Liver (tissue), 3 donors: ENCODE data around the gene SIPA1L3.

ENCODE experiments used
- FOXA2 ChIP-seq: IDR thresholded peaks from 2 replicates; pipeline ENCODE4 v1.6.1; 2016; ENCODE audit warnings: antibody characterized with exemption
- GABPA ChIP-seq, 2 donors: IDR thresholded peaks in 1 of 2; conservative IDR thresholded peaks in 1 of 2; 2 replicates each; pipeline ENCODE4 v1.6.1; 2016; ENCODE audit warnings: antibody characterized with exemption in 2 of 2, mild to moderate bottlenecking in 1 of 2, moderate library complexity in 1 of 2
- JUND ChIP-seq, 2 donors: IDR thresholded peaks; 2 replicates each; pipeline ENCODE4 v1.6.1; 2016; ENCODE audit warnings: antibody characterized with exemption in 2 of 2
- NR2F2 ChIP-seq: IDR thresholded peaks from 2 replicates; pipeline ENCODE4 v1.6.1; 2016; ENCODE audit warnings: antibody characterized with exemption
- RAD21 ChIP-seq, 2 donors: IDR thresholded peaks; 2 replicates each; pipeline ENCODE4 v1.6.1; 2016; ENCODE audit warnings: antibody characterized with exemption in 2 of 2, mild to moderate bottlenecking in 2 of 2
- SP1 ChIP-seq: IDR thresholded peaks from 2 replicates; pipeline ENCODE4 v1.6.1; 2018; ENCODE audit warnings: antibody characterized with exemption, mild to moderate bottlenecking
- TAF1 ChIP-seq: conservative IDR thresholded peaks from 2 replicates; pipeline ENCODE4 v1.6.1; 2016; ENCODE audit warnings: antibody characterized with exemption, mild to moderate bottlenecking
- YY1 ChIP-seq: IDR thresholded peaks from 2 replicates; pipeline ENCODE4 v1.6.1; 2016; ENCODE audit warnings: antibody characterized with exemption, mild to moderate bottlenecking
- TF ChIP-seq, protein P1 (sequence below): fragments of 150-350 bp; IDR thresholded peaks from 2 replicates; pipeline ENCODE4 v1.5.1; 2017; ENCODE audit warnings: improper control_type of control experiment, low read depth, low read length; ENCODE audit not compliant: missing input control
- TF ChIP-seq, protein P2 (sequence below): IDR thresholded peaks from 2 replicates; pipeline ENCODE4 v1.6.1; 2016; ENCODE audit warnings: antibody characterized with exemption
- TF ChIP-seq, protein P3 (sequence below): IDR thresholded peaks from 2 replicates; pipeline ENCODE4 v1.6.1; 2016; ENCODE audit warnings: antibody characterized with exemption, mild to moderate bottlenecking
- TF ChIP-seq, protein P4 (sequence below): IDR thresholded peaks from 2 replicates; pipeline ENCODE4 v1.6.1; 2016; ENCODE audit warnings: antibody characterized with exemption
- TF ChIP-seq, protein P5 (sequence below): IDR thresholded peaks from 2 replicates; pipeline ENCODE4 v1.6.1; 2016; ENCODE audit warnings: antibody characterized with exemption
- donor health status: healthy.
- donor health status: healthy.

- TF ChIP-seq YY1, result no peak
- TF ChIP-seq NR2F2, result no peak
- TF ChIP-seq, protein P1, sequence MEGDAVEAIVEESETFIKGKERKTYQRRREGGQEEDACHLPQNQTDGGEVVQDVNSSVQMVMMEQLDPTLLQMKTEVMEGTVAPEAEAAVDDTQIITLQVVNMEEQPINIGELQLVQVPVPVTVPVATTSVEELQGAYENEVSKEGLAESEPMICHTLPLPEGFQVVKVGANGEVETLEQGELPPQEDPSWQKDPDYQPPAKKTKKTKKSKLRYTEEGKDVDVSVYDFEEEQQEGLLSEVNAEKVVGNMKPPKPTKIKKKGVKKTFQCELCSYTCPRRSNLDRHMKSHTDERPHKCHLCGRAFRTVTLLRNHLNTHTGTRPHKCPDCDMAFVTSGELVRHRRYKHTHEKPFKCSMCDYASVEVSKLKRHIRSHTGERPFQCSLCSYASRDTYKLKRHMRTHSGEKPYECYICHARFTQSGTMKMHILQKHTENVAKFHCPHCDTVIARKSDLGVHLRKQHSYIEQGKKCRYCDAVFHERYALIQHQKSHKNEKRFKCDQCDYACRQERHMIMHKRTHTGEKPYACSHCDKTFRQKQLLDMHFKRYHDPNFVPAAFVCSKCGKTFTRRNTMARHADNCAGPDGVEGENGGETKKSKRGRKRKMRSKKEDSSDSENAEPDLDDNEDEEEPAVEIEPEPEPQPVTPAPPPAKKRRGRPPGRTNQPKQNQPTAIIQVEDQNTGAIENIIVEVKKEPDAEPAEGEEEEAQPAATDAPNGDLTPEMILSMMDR, result no peak
- TF ChIP-seq, protein P2, sequence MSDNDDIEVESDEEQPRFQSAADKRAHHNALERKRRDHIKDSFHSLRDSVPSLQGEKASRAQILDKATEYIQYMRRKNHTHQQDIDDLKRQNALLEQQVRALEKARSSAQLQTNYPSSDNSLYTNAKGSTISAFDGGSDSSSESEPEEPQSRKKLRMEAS, result no peak
- TF ChIP-seq GABPA (IDR thresholded peaks at IDR 0.05 in 1 of 2, conservative IDR thresholded peaks at IDR 0.05 in 1 of 2), result no peak
- no peak for TF ChIP-seq SP1
- no peak for TF ChIP-seq TAF1
- TF ChIP-seq FOXA2, result no peak
- TF ChIP-seq, protein P3, sequence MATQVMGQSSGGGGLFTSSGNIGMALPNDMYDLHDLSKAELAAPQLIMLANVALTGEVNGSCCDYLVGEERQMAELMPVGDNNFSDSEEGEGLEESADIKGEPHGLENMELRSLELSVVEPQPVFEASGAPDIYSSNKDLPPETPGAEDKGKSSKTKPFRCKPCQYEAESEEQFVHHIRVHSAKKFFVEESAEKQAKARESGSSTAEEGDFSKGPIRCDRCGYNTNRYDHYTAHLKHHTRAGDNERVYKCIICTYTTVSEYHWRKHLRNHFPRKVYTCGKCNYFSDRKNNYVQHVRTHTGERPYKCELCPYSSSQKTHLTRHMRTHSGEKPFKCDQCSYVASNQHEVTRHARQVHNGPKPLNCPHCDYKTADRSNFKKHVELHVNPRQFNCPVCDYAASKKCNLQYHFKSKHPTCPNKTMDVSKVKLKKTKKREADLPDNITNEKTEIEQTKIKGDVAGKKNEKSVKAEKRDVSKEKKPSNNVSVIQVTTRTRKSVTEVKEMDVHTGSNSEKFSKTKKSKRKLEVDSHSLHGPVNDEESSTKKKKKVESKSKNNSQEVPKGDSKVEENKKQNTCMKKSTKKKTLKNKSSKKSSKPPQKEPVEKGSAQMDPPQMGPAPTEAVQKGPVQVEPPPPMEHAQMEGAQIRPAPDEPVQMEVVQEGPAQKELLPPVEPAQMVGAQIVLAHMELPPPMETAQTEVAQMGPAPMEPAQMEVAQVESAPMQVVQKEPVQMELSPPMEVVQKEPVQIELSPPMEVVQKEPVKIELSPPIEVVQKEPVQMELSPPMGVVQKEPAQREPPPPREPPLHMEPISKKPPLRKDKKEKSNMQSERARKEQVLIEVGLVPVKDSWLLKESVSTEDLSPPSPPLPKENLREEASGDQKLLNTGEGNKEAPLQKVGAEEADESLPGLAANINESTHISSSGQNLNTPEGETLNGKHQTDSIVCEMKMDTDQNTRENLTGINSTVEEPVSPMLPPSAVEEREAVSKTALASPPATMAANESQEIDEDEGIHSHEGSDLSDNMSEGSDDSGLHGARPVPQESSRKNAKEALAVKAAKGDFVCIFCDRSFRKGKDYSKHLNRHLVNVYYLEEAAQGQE, result no peak
- no peak for TF ChIP-seq RAD21 (IDR thresholded peaks at IDR 0.05)
- TF ChIP-seq, protein P4, sequence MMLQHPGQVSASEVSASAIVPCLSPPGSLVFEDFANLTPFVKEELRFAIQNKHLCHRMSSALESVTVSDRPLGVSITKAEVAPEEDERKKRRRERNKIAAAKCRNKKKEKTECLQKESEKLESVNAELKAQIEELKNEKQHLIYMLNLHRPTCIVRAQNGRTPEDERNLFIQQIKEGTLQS, result no peak
- TF ChIP-seq, protein P5, sequence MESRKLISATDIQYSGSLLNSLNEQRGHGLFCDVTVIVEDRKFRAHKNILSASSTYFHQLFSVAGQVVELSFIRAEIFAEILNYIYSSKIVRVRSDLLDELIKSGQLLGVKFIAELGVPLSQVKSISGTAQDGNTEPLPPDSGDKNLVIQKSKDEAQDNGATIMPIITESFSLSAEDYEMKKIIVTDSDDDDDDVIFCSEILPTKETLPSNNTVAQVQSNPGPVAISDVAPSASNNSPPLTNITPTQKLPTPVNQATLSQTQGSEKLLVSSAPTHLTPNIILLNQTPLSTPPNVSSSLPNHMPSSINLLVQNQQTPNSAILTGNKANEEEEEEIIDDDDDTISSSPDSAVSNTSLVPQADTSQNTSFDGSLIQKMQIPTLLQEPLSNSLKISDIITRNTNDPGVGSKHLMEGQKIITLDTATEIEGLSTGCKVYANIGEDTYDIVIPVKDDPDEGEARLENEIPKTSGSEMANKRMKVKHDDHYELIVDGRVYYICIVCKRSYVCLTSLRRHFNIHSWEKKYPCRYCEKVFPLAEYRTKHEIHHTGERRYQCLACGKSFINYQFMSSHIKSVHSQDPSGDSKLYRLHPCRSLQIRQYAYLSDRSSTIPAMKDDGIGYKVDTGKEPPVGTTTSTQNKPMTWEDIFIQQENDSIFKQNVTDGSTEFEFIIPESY, result no peak
- TF ChIP-seq JUND (IDR thresholded peaks at IDR 0.05), result no peak
Measured at GRCh38 chr19:37981785-37982475, 74.9 kb downstream of the SIPA1L3 start.
